Measurements from ENCODE around the gene SUMO2. TPM values are rescaled to one million over a fixed set of nuclear protein-coding genes. Genes with fewer than 3 reads are reported as not detected.
"Not testable (repeated sequence)": the region's sequence is repeated elsewhere in the genome, so short reads cannot be mapped to it uniquely, and the experiment has no call there.

The SUMO2 gene
- total RNA-seq, 1 donor from 2014 or later = 200 TPM

- ATAC-seq (ENCODE audit: poor library complexity) (no peak), DNase-seq (no peak)
- intact Hi-C loops (cut with DNase I) = no loop called here
These were observed 5.9 kb upstream of the SUMO2 start for GRCh38 chr17:75188614-75189013.

GRCh38 chr17:75183999-75184884 is 1.5 kb upstream of the SUMO2 start:
- ATAC-seq (ENCODE audit: poor library complexity) (no peak), DNase-seq (no peak)
- intact Hi-C loops (cut with DNase I) = no loop called here

- DNase-seq (no peak), ATAC-seq (ENCODE audit: poor library complexity) (peak; percentile 2)
- intact Hi-C loops (cut with DNase I) = no loop called here
These were observed 515 bp downstream of the SUMO2 start for GRCh38 chr17:75182319-75182568.

- no peak for ATAC-seq (ENCODE audit: poor library complexity)
- intact Hi-C loops (cut with DNase I) = no loop called here
- DNase-seq = peak; percentile 49
These were observed 996 bp downstream of the SUMO2 start for GRCh38 chr17:75181608-75182318.

GRCh38 chr17:75181110-75181509 is 1.6 kb downstream of the SUMO2 start:
- intact Hi-C loops (cut with DNase I) = no loop called here
- ATAC-seq (ENCODE audit: poor library complexity) (no peak), DNase-seq (no peak)

- intact Hi-C loops (cut with DNase I) = no loop called here
- no peak for ATAC-seq (ENCODE audit: poor library complexity)
These were observed 4.3 kb downstream of the SUMO2 start for GRCh38 chr17:75178453-75178852.

GRCh38 chr17:75176625-75177024 is 6.1 kb downstream of the SUMO2 start:
- ATAC-seq (ENCODE audit: poor library complexity) (no peak), DNase-seq (no peak)
- intact Hi-C loops (cut with DNase I) = no loop called here

More at GRCh38 chr17:75178453-75178852, 4.3 kb downstream of the SUMO2 start:
- DNase-seq = no peak

- intact Hi-C loops (cut with DNase I) = loop anchor here (5.0 kb wide), 1 partner anchor 63 kb away; no protein-coding TSS in a partner anchor
- no peak for ATAC-seq (ENCODE audit: poor library complexity)
- DNase-seq = no peak
These were observed 7.8 kb downstream of the SUMO2 start for GRCh38 chr17:75174996-75175395.

GRCh38 chr17:75173526-75173925 is 9.2 kb downstream of the SUMO2 start:
- ATAC-seq (ENCODE audit: poor library complexity) (no peak), DNase-seq (no peak)
- intact Hi-C loops (cut with DNase I) = loop anchor here (5.0 kb wide), 1 partner anchor 61 kb away; no protein-coding TSS in a partner anchor

GRCh38 chr17:75168998-75169397 is 13.8 kb downstream of the SUMO2 start:
- intact Hi-C loops (cut with DNase I) = no loop called here
- ATAC-seq (ENCODE audit: poor library complexity) (no peak), DNase-seq (peak; percentile 10)

GRCh38 chr17:75164606-75165005 is 18.2 kb downstream of the SUMO2 start:
- intact Hi-C loops (cut with DNase I); DNase-seq; ATAC-seq (ENCODE audit: poor library complexity): not testable (repeated sequence)

- ATAC-seq (ENCODE audit: poor library complexity) (no peak), DNase-seq (no peak)
- intact Hi-C loops (cut with DNase I) = no loop called here
These were observed 19.7 kb downstream of the SUMO2 start for GRCh38 chr17:75163074-75163473.

- ATAC-seq (ENCODE audit: poor library complexity) = no peak
- intact Hi-C loops (cut with DNase I) = no loop called here
These were observed 22.5 kb downstream of the SUMO2 start for GRCh38 chr17:75160211-75160610.

GRCh38 chr17:75159196-75160031 is 23.3 kb downstream of the SUMO2 start:
- ATAC-seq (ENCODE audit: poor library complexity) (no peak), DNase-seq (peak; percentile 6)
- intact Hi-C loops (cut with DNase I) = no loop called here

More at GRCh38 chr17:75160211-75160610, 22.5 kb downstream of the SUMO2 start:
- DNase-seq = no peak

GRCh38 chr17:75158480-75158879 is 24.3 kb downstream of the SUMO2 start:
- intact Hi-C loops (cut with DNase I); ATAC-seq (ENCODE audit: poor library complexity); DNase-seq: not testable (repeated sequence)

GRCh38 chr17:75155191-75155601 is 27.6 kb downstream of the SUMO2 start:
- ATAC-seq (ENCODE audit: poor library complexity) (no peak), DNase-seq (no peak)
- intact Hi-C loops (cut with DNase I) = no loop called here

GRCh38 chr17:75154195-75155106 is 28.3 kb downstream of the SUMO2 start, which contains the start of gene JPT1:
JPT1 (minus strand) TSS chr17:75154512; CDS start chr17:75154397, 115 bp downstream.
- intact Hi-C loops (cut with DNase I) = no loop called here
- ATAC-seq (ENCODE audit: poor library complexity) (peak; percentile 100), DNase-seq (peak; percentile 98)

GRCh38 chr17:75153780-75154194 is 29.0 kb downstream of the SUMO2 start:
- no peak for ATAC-seq (ENCODE audit: poor library complexity)
- intact Hi-C loops (cut with DNase I) = no loop called here
- no peak for DNase-seq
